Measurements from ENCODE around the gene QRSL1.

The QRSL1 gene

DNA sequence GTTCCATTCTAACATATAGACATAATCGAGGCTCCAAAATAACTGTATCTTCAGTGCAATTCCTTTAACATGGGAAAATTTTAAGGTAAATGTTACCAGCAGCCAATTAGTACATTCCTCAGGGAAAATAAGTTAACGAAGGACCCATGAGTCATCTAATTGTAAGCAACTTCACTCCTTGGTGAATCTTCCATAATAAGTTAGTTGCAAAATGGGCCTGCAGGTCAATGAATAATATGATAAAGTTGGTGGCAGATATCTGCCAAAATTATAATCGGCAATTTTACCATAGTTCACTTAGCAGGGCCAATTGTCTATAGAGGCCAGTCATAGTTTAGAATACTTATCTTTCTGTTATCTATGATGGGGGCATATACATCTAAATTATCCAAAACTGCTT, 42.3 kb downstream of the QRSL1 start:
- H3K4me3 ChIP-seq (replicated peaks; ENCODE audit: low read depth, low read length), result no peak overlapping the region
- no peak for DNase-seq (ENCODE audit: low read depth)
- TF ChIP-seq, protein P1, sequence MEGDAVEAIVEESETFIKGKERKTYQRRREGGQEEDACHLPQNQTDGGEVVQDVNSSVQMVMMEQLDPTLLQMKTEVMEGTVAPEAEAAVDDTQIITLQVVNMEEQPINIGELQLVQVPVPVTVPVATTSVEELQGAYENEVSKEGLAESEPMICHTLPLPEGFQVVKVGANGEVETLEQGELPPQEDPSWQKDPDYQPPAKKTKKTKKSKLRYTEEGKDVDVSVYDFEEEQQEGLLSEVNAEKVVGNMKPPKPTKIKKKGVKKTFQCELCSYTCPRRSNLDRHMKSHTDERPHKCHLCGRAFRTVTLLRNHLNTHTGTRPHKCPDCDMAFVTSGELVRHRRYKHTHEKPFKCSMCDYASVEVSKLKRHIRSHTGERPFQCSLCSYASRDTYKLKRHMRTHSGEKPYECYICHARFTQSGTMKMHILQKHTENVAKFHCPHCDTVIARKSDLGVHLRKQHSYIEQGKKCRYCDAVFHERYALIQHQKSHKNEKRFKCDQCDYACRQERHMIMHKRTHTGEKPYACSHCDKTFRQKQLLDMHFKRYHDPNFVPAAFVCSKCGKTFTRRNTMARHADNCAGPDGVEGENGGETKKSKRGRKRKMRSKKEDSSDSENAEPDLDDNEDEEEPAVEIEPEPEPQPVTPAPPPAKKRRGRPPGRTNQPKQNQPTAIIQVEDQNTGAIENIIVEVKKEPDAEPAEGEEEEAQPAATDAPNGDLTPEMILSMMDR (IDR thresholded peaks at IDR 0.05; ENCODE audit: low read length, missing control alignments), result no peak

DNA sequence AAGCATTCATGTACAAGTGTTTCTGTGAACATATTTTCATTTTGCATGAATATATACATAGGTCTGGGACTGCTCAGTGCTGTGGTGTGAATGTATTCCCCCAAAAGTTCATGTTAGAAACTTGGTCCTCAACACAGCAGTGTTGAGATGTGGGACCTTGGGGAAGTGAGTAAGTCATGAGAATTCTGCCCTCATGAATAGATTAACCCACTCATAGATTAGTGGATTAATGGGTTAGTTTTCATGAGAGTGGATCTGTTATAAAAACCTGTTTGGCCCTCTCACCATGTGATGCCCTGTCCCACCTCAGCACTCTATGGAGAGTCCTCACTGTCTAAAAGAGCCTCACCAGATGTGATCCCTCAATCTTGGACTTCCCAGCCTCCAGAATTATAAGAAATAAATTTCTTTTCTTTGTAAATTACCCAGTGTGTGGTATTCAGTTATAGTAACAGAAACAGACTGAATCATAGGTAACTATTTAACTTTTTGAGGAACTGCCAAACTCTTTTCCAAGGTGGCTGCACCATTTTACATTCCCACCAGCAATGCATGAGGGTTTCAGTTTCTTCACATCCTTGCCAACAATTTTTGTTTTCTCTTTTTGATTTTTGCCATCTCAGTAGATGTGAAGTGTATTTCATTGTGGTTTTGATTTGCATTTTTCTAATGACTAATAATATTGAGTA, 45.3 kb downstream of the QRSL1 start:
- DNase-seq (ENCODE audit: low read depth), result no peak
- H3K4me3 ChIP-seq (replicated peaks; ENCODE audit: low read depth, low read length), result no peak overlapping the region
- TF ChIP-seq, protein P1 (IDR thresholded peaks at IDR 0.05; ENCODE audit: low read length, missing control alignments), result no peak

DNA sequence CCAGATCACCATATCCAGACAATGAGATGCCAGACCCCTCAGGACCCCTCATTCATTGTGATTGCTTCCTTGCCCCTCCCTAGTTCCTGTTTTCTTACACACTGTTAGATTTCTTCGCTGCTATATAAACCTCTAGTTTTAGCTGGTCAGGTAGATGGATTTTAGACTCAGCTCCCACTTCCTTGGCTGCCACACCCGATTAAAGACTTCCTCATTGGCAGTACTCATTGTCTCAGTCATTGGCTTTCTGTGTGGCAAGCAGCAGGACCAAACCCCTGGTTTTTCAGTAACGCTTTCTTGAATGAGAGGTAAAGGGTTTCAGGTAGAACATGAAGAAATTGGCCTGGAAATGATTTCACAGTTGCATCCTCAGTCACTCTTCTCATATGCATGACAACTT, 47.9 kb downstream of the QRSL1 start:
- TF ChIP-seq, protein P1 (IDR thresholded peaks at IDR 0.05; ENCODE audit: low read length, missing control alignments), result no peak
- DNase-seq (ENCODE audit: low read depth), result no peak
- no peak overlapping the region for H3K4me3 ChIP-seq (replicated peaks; ENCODE audit: low read depth, low read length)

DNA sequence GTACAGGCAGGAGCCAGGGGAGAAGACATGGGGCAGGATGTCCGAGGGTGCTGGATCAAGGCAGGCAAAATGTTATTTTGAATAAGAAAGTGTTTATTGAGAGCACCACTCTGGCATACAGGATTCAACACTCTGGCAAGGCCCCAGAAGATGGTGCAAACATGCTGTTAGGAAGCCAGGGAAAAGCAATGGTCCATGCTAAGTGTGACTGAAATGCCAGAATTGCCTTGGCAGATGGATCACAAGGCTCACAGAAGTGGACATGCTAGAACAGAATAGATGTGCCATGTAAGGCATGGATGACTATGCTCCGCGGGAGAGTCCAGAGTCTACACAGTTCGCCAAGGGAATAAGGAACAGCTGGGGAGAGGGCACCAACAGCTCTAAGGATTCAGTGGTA, 54.6 kb downstream of the QRSL1 start:
- no peak overlapping the region for H3K4me3 ChIP-seq (replicated peaks; ENCODE audit: low read depth, low read length)
- DNase-seq (ENCODE audit: low read depth), result no peak
- TF ChIP-seq, protein P1 (IDR thresholded peaks at IDR 0.05; ENCODE audit: low read length, missing control alignments), result no peak

DNA sequence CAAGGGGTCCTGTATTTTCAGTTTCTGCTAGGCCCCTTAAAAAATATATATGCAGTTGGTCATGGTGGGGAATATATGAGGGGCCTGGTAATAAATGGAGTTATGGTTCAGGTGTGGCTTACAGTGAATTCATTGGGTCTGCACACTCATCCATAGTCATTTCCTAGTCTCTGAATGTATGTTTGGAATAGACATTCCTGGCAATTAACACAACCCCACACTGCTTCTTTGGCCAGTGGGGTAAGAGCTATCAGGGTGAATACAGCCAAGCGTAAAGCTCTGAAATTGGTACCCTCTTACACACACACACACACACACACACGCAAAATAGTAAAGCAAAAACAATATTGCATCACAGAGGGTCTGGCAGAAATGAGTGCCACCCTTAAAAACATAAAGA, 56.5 kb downstream of the QRSL1 start:
- no peak for DNase-seq (ENCODE audit: low read depth)
- no peak overlapping the region for H3K4me3 ChIP-seq (replicated peaks; ENCODE audit: low read depth, low read length)
- TF ChIP-seq, protein P1 (IDR thresholded peaks at IDR 0.05; ENCODE audit: low read length, missing control alignments), result no peak

DNA sequence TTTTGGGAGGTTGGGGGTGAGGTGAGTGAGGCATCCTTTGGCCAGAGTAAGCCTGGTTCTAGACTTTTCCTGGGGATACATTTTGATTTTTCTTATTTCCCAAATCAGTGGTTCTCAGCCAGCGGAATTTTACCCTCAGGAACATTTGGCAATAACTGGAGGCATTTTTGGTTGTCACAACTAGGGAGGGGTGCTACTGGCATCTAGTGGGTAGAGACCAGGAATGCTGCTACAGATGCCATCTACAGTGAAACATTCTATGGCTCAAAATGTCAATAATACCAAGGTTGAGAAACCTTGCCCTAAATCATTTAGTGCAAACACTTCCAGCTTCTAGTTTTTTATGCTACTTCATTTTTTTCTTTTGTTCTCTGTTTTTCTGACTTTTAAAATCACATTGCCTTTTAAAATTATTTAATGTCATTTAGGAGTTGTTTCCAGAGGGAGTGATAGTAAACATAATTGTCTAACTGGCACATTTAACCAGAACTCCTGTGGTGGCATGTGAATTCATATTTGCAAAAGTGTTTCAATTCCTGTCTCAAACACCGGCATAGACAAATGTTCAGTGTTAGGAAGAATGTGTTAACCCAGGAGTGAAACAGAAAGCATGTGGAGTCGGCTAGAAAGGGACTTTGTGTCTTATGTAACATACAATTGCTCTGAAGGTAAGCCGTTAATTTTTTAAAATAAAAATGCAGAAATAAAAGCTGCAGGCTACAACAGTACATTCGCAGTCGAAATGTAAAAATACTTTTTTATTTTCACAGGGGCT, 59.0 kb downstream of the QRSL1 start:
- no peak overlapping the region for H3K4me3 ChIP-seq (replicated peaks; ENCODE audit: low read depth, low read length)
- TF ChIP-seq, protein P1 (IDR thresholded peaks at IDR 0.05; ENCODE audit: low read length, missing control alignments), result no peak
- DNase-seq (ENCODE audit: low read depth), result no peak
